ENCODE data around the gene MRPL33.

- TF ChIP-seq CREB1 (IDR thresholded peaks at IDR 0.05; ENCODE audit: low read depth) (no peak), CEBPB (IDR thresholded peaks at IDR 0.05) (no peak), EGR1 (IDR thresholded peaks at IDR 0.05) (no peak), RAD21 (IDR thresholded peaks at IDR 0.05; ENCODE audit: low read depth) (no peak), TEAD4 (IDR thresholded peaks at IDR 0.05) (no peak), TCF12 (IDR thresholded peaks at IDR 0.05; ENCODE audit: low read depth) (no peak), TAF1 (IDR thresholded peaks at IDR 0.05; ENCODE audit: low read depth) (no peak), YY1 (IDR thresholded peaks at IDR 0.05; ENCODE audit: low read depth) (no peak), FOXM1 (IDR thresholded peaks at IDR 0.05; ENCODE audit: borderline replicate concordance, low read depth) (no peak), EP300 (IDR thresholded peaks at IDR 0.05; ENCODE audit: borderline replicate concordance) (no peak), MAX (IDR thresholded peaks at IDR 0.05) (no peak), NFIC (IDR thresholded peaks at IDR 0.05) (no peak), REST (IDR thresholded peaks at IDR 0.05; ENCODE audit: low read depth) (no peak)
These were observed 24.4 kb downstream of the MRPL33 start for GRCh38 chr2:27795868-27796277.

Data from Ishikawa (cell line).